ENCODE results near the gene ATR. TPM values are rescaled to one million over a fixed set of nuclear protein-coding genes. Genes with fewer than 3 reads are reported as not detected.
"Not testable (repeated sequence)": the region's sequence is repeated elsewhere in the genome, so short reads cannot be mapped to it uniquely, and the experiment has no call there.

ATR gene
- total and polyA plus RNA-seq, 3 experiments from 2014 or later, result 10.2 to 38.9 (median 38.3) TPM

DNA sequence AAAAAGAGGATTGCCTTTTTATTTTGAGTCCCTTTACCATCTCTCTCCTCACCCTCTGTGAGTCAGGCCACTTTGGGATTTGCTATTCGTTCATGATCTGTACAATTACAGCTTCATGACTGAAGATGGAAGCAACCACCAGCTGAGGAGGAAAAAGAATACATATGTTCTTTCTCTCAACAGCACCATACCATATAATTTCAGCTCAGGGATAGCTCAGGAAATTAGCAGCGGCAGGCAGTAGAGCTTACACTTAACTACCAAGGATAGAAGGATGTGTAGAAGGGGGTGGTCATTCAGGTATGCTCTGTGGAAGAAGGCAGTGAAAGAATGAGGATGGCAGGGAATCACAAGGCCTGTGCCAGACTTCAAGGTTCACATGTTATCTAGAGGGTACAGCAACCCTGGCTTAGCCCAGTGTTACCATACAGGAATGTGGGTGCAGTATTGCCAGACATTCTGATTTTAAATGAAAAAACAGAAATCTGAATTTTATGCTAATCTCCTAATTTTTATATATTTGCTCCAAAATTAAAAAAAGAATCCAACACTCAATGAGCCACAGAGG, 35.6 kb upstream of the ATR start:
- Mint-ChIP-seq H3K4me3 (no peak overlapping the region), H3K36me3 (no peaks in the 10 kb centered on the region), H3K27ac (no peak overlapping the region), H3K9me3 (no peaks in the 10 kb centered on the region), H3K4me1 (no peaks in the 10 kb centered on the region), H3K27me3 (no peaks in the 10 kb centered on the region)
- Histone ChIP-seq H3K27me3 (ENCODE audit: insufficient read depth, low read length, poor library complexity, severe bottlenecking) (no peaks in the 10 kb centered on the region), H3K36me3 (ENCODE audit: insufficient read depth, low read length) (no peaks in the 10 kb centered on the region), H3K4me3 (ENCODE audit: low read length) (no peak overlapping the region), H3K27ac (ENCODE audit: low read depth, low read length) (no peak overlapping the region), H3K9me3 (ENCODE audit: low read length) (no peaks in the 10 kb centered on the region), H3K4me1 (ENCODE audit: insufficient read depth, low read length) (no peaks in the 10 kb centered on the region)
- ChIA-PET POLR2A (no interaction called here), CTCF (no interaction called here)
- no peak for DNase-seq

DNA sequence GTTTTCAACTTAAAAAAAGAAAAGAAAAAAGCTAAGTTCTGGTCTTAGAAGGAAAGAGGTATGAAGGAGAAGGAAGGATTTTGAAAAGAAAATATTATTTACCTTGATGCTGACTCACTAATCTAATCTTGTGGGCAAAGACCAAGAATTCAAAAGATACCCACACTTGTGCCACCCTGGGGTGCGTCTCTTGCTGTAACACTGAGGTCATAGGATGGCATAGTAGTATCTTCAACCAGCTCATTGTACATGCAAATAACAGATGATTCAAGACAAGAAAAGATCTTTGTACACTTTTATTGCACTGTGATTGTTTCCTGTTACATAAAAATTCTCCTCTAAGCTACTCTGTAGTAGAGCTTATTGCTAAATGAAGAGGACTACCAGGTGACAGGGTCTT, 35.0 kb upstream of the ATR start:
- Histone ChIP-seq H3K4me1 (ENCODE audit: insufficient read depth, low read length) (no peaks in the 10 kb centered on the region), H3K27me3 (ENCODE audit: insufficient read depth, low read length, poor library complexity, severe bottlenecking) (no peaks in the 10 kb centered on the region), H3K9me3 (ENCODE audit: low read length) (no peaks in the 10 kb centered on the region), H3K36me3 (ENCODE audit: insufficient read depth, low read length) (no peaks in the 10 kb centered on the region), H3K4me3 (ENCODE audit: low read length) (no peak overlapping the region), H3K27ac (ENCODE audit: low read depth, low read length) (no peak overlapping the region)
- Mint-ChIP-seq H3K27ac (peak overlapping the region in 1 of 8 donors; percentile 45), H3K4me1 (no peaks in the 10 kb centered on the region), H3K36me3 (no peaks in the 10 kb centered on the region), H3K4me3 (no peak overlapping the region), H3K27me3 (no peaks in the 10 kb centered on the region), H3K9me3 (no peaks in the 10 kb centered on the region)
- DNase-seq, result no peak
- CTCF ChIA-PET, result no interaction called here
- POLR2A ChIA-PET, result no interaction called here

DNA sequence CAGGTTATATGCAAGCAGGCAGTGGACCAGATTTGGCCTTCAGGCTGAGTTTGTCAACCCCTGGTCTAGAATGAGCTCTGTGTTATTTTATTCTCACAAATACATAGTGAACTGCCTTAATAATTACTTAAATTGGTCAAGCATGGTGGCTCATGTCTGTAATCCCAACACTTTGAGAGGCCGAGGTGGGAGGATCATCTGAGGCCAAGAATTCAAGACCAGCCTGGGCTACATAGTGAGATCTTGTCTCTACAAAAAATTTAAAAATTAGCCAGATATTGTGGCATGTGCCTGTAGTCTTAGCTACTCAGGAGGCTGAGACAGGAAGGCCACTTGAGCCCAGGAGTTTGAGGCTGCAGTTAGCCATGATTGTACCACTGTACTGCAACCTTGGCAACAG, 32.7 kb upstream of the ATR start:
- ChIA-PET POLR2A (no interaction called here), CTCF (no interaction called here)
- Mint-ChIP-seq H3K9me3 (no peaks in the 10 kb centered on the region), H3K27ac (no peak overlapping the region), H3K27me3 (no peaks in the 10 kb centered on the region), H3K4me3 (no peak overlapping the region), H3K36me3 (no peaks in the 10 kb centered on the region), H3K4me1 (no peaks in the 10 kb centered on the region)
- Histone ChIP-seq H3K27ac (ENCODE audit: low read depth, low read length) (no peak overlapping the region), H3K9me3 (ENCODE audit: low read length) (no peaks in the 10 kb centered on the region), H3K4me3 (ENCODE audit: low read length) (no peak overlapping the region), H3K4me1 (ENCODE audit: insufficient read depth, low read length) (no peaks in the 10 kb centered on the region), H3K36me3 (ENCODE audit: insufficient read depth, low read length) (no peaks in the 10 kb centered on the region), H3K27me3 (ENCODE audit: insufficient read depth, low read length, poor library complexity, severe bottlenecking) (no peaks in the 10 kb centered on the region)
- no peak for DNase-seq

DNA sequence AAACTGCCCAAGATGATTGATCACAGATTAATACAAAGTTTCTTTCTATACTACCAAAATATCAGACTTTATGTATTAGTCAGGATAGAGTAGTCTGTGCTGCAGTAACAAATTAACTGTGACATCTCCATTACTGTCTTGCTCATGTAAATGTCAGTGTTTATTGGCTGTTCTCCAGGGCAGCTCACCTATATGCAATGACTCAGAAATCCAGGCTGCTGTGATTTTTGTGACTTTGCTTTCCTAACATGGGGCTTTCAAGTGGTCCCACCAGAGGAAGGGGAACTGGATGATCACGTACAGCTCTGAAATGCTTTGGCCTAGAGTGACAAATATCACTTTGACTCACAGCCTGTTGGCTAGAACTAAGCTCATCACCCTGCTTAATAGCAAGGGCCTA, 30.6 kb upstream of the ATR start:
- Mint-ChIP-seq H3K4me1 (no peaks in the 10 kb centered on the region), H3K4me3 (no peak overlapping the region), H3K9me3 (no peaks in the 10 kb centered on the region), H3K27ac (no peak overlapping the region), H3K36me3 (no peaks in the 10 kb centered on the region), H3K27me3 (no peaks in the 10 kb centered on the region)
- H3K4me3 ChIP-seq (ENCODE audit: low read length), result no peak overlapping the region
- H3K27me3 ChIP-seq (ENCODE audit: insufficient read depth, low read length, poor library complexity, severe bottlenecking), result no peaks in the 10 kb centered on the region
- H3K4me1 ChIP-seq (ENCODE audit: insufficient read depth, low read length), result no peaks in the 10 kb centered on the region
- no peak for DNase-seq
- no peaks in the 10 kb centered on the region for H3K36me3 ChIP-seq (ENCODE audit: insufficient read depth, low read length)
- POLR2A ChIA-PET, result no interaction called here
- H3K9me3 ChIP-seq (ENCODE audit: low read length), result no peaks in the 10 kb centered on the region
- CTCF ChIA-PET, result interaction anchor here (1.1 kb wide), 1 partner anchor 11 kb away, joined by 3 read pairs; no protein-coding TSS in a partner anchor
- no peak overlapping the region for H3K27ac ChIP-seq (ENCODE audit: low read depth, low read length)

DNA sequence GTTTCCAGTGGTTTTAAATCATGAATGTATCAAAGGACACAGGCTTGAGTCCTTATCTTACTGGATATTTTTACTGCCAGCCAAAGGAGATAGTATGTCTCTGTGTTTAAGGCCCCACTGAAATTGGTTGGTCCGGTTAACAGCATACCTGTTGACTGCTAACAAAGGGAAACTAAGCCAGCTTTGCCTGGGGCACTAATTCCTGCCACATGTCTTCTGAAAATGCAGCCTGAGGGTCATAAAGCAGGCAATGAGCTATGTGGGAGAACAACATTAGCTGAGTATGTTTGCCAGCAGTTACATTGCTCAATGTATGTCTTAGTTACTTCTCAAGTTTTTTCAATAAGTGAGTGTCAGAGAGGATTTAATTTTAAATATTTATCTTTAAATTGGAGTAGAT, 30.1 kb upstream of the ATR start:
- no peak for DNase-seq
- no peak overlapping the region for H3K27ac ChIP-seq (ENCODE audit: low read depth, low read length)
- Mint-ChIP-seq H3K36me3 (no peaks in the 10 kb centered on the region), H3K4me3 (no peak overlapping the region), H3K27me3 (no peaks in the 10 kb centered on the region), H3K27ac (no peak overlapping the region), H3K9me3 (no peaks in the 10 kb centered on the region), H3K4me1 (no peaks in the 10 kb centered on the region)
- ChIA-PET POLR2A (no interaction called here), CTCF (no interaction called here)
- no peaks in the 10 kb centered on the region for H3K9me3 ChIP-seq (ENCODE audit: low read length)
- H3K36me3 ChIP-seq (ENCODE audit: insufficient read depth, low read length), result no peaks in the 10 kb centered on the region
- no peak overlapping the region for H3K4me3 ChIP-seq (ENCODE audit: low read length)
- no peaks in the 10 kb centered on the region for H3K27me3 ChIP-seq (ENCODE audit: insufficient read depth, low read length, poor library complexity, severe bottlenecking)
- H3K4me1 ChIP-seq (ENCODE audit: insufficient read depth, low read length), result no peaks in the 10 kb centered on the region

DNA sequence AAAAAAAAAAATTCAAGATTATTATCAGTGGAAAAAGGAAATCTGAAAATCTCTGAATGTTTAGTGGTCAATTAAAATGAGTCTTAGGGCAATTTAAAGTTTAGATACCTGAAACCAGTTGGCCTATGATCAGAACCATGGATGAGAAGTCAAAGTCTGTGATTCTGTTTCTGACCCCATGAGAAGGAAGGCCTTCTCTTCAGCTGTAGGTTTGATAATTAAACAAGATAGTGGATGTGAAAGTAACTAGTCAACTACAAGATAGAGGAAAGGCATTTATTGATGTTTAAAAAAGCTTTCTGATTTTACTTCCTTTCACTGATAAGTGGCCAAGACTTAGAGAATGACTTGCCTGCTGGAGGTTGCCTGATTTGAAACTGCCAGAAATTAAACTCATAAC, 26.4 kb upstream of the ATR start:
- Mint-ChIP-seq H3K4me1 (no peaks in the 10 kb centered on the region), H3K27ac (no peak overlapping the region), H3K9me3 (no peaks in the 10 kb centered on the region), H3K4me3 (no peak overlapping the region), H3K36me3 (peaks cover 0 to 2% (median 0%) of the 10 kb centered on the region in 3 donors), H3K27me3 (peaks cover 0 to 1% of the 10 kb centered on the region in 2 donors)
- ChIA-PET POLR2A (no interaction called here), CTCF (no interaction called here)
- Histone ChIP-seq H3K36me3 (ENCODE audit: insufficient read depth, low read length) (no peaks in the 10 kb centered on the region), H3K27me3 (ENCODE audit: insufficient read depth, low read length, poor library complexity, severe bottlenecking) (no peaks in the 10 kb centered on the region), H3K4me1 (ENCODE audit: insufficient read depth, low read length) (no peaks in the 10 kb centered on the region), H3K27ac (ENCODE audit: low read depth, low read length) (no peak overlapping the region), H3K4me3 (ENCODE audit: low read length) (no peak overlapping the region), H3K9me3 (ENCODE audit: low read length) (no peaks in the 10 kb centered on the region)
- DNase-seq, result no peak

DNA sequence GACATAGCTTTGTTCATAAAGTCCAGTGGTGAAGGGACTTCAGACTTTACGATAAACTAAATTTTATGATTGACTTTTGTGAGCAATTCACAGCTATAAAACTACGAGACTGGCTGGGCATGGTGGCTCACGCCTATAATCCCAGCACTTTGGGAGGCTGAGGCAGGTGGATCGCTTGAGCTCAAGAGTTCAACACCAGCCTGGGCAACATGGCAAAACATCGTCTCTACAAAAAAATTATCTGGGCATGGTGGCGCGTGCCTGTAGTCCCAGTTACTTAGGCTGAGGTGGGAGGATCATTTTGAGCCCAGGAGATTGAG, 24.8 kb upstream of the ATR start:
- POLR2A ChIA-PET; H3K27ac Mint-ChIP-seq; H3K4me3 ChIP-seq (ENCODE audit: low read length); H3K9me3 Mint-ChIP-seq; H3K4me1 Mint-ChIP-seq; H3K36me3 Mint-ChIP-seq; DNase-seq; H3K9me3 ChIP-seq (ENCODE audit: low read length); H3K4me1 ChIP-seq (ENCODE audit: insufficient read depth, low read length); H3K27me3 ChIP-seq (ENCODE audit: insufficient read depth, low read length, poor library complexity, severe bottlenecking); H3K36me3 ChIP-seq (ENCODE audit: insufficient read depth, low read length); H3K27me3 Mint-ChIP-seq; H3K27ac ChIP-seq (ENCODE audit: low read depth, low read length); H3K4me3 Mint-ChIP-seq: not testable (repeated sequence)
- CTCF ChIA-PET, result interaction anchor here (1.4 kb wide), 1 partner anchor 226 kb away, joined by 3 read pairs; no protein-coding TSS in a partner anchor

DNA sequence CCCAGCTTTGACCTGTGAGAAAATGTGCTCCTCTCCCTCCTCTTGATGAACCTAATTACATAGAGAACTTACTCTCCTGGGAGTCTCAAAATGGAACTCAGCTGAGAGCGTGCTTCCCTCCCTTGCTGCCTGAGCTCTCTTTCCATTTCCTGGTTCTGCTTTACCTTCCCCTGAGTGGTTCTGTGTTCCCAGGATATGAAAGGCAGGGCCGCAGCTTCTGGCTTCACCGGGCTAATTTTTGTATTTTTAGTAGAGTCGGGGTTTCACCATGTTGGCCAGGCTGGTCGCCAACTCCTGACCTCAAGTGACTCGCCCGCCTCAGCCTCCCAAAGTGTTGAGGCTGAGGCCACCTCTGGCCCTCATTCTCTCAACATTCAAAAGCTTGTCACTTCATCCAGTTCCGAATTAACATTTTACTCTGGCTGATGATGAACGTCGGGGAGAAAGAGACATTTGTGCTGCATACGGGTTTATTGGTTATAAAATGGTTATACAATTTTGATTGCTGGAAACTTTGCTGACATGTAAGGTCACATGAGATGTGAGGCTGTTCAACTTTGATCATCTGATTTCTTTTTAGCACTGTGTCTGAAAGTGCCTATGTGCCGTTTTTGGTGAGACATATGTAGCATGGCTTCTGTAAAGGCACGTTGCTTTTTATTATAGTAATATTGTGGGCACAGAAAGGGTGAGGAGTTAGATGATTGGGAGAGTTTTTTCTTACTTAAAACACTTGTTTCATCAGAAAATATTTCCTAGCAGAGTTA, 24.3 kb upstream of the ATR start:
- no peaks in the 10 kb centered on the region for H3K9me3 ChIP-seq (ENCODE audit: low read length)
- POLR2A ChIA-PET, result interaction anchor here (0.7 kb wide), 1 partner anchor 9 kb away, joined by 4 read pairs; no protein-coding TSS in a partner anchor
- H3K36me3 Mint-ChIP-seq, result peaks cover 0 to 2% (median 0%) of the 10 kb centered on the region in 3 donors
- H3K27ac ChIP-seq (ENCODE audit: low read depth, low read length), result no peak overlapping the region
- no peaks in the 10 kb centered on the region for H3K4me1 ChIP-seq (ENCODE audit: insufficient read depth, low read length)
- peaks cover 2 to 5% (median 4%) of the 10 kb centered on the region in 3 donors for H3K4me1 Mint-ChIP-seq
- no peaks in the 10 kb centered on the region for H3K36me3 ChIP-seq (ENCODE audit: insufficient read depth, low read length)
- CTCF ChIA-PET, result interaction anchor here (1.2 to 1.4 kb wide), 2 partner anchors 16 to 226 kb away, joined by 3 to 4 read pairs; no protein-coding TSS in a partner anchor
- no peaks in the 10 kb centered on the region for H3K9me3 Mint-ChIP-seq
- H3K27me3 Mint-ChIP-seq, result peaks cover 0 to 1% of the 10 kb centered on the region in 2 donors
- H3K4me3 ChIP-seq (ENCODE audit: low read length), result no peak overlapping the region
- H3K4me3 Mint-ChIP-seq, result no peak overlapping the region
- no peak overlapping the region for H3K27ac Mint-ChIP-seq
- H3K27me3 ChIP-seq (ENCODE audit: insufficient read depth, low read length, poor library complexity, severe bottlenecking), result no peaks in the 10 kb centered on the region
- no peak for DNase-seq
